Activated CD8-positive, alpha-beta memory T cell treated with anti-CD3 and anti-CD28 coated beads, Interleukin-2, amount 50 U/mL, for 1 hour (primary cell): ENCODE data around the gene MCAT.

ENCODE experiments used
- DNase-seq: peaks from one replicate; pipeline ENCODE4 v3.0.0-alpha.2; 2020; ENCODE audit errors: extremely low read depth

The MCAT gene

DNA sequence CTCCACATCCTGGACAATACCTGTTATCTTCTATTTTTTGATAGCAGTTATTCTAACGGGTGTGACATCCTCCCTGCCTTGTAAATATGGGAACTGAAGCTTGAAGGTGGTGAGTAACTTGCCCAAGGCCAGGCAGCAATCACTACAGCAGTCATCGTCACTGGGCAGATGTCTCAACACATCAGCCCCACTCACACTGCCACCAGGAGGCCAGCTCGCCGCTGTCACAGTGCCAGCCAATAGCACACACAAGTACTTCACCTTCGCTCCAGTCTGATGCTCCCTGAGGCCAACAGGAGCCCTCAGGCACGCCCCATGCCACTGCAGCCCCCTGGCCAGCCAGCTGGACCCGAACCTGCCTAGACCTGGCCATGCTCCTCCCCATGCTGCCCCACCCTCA, 49.1 kb downstream of the MCAT start:
- DNase-seq, result no peak

DNA sequence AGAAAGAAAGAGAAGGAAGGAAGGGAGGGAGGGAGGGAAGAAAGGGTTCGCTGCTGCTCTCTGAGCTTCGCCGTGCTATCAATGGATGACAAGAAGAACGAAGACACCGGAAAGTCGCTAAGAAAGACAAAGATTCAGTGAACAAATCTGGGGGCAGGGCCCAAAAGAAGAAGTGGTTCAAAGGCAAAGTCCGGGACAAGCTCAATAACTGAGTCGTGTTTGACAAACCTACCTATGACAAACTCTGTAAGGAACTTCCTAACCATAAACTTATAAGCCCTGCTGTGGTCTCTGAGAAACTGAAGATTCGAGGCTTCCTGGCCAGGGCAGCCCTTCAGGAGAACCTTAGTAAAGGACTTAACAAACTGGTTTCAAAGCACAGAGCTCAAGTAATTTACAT, 51.1 kb downstream of the MCAT start:
- no peak for DNase-seq

DNA sequence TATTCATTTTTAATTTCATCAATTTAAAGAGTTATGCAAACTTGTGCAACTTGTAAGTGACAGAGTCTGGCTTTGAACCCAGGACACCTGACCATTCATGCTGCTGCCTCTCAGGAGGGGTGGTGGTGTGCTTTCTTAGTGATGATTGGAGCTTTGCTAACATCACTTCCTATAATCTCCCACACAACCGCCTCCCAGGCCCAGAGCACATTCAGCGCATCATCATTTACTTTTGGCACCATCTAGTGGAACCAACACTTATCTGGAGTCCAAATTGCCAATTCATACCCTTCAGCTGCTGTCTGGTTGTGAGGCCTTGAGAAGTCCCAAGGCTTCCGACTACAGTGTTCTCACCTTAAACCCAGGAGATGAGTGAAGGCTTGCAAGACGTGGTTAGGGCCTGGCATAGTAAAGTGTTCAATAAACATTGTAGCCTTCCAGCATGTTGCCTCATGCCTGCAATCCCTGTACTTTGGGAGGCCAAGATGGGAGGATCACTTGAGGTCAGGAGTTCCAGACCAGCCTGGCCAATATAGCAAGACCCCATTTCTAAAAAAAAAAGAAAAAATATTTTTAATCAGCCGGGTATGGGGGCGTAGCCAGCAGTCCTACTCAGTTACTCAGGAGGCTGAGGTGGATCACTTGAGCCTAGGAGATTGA, 52.9 kb downstream of the MCAT start:
- DNase-seq, result no peak

DNA sequence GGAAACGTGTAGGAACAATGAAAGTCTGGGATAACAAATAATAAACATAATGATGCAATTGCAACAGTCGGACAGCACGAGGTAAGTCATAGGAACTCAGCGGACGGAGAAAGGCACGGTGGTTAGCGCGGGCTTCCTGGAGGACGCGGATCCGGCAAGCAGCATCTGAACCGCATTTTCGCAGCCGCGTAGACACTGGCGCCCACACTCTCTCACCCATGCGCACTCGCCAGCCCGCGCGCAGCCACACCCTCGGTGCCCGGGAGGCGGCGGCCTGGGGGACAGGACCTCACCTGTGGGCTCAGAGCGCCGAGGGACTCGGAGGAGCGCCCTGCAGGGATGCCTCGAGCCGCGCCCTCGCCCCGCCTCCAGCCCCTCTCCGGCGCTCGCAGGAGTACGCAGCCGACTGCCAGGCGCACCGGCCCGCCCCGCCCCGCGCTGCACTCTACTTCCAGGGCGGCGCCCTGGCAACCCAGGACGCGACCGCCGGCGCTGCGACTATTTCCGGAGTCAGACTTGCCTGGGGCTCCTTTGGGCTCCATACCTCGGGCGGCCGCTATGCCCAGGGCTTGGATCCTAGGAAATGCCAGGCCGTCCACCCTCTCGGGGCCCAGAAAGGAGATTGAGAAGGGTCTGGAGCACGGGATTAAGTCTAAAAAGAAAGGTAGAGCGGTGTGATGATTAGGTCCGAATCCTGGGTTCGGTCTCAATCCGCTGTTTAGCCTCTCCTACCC, 54.0 kb downstream of the MCAT start, which contains the start of gene TTLL1:
Gene TTLL1, minus strand, starts transcription at position 408 of the 734 bp plus-strand sequence. CDS start 13,805 bp downstream, outside the sequence.
- peak; percentile 40 for DNase-seq

DNA sequence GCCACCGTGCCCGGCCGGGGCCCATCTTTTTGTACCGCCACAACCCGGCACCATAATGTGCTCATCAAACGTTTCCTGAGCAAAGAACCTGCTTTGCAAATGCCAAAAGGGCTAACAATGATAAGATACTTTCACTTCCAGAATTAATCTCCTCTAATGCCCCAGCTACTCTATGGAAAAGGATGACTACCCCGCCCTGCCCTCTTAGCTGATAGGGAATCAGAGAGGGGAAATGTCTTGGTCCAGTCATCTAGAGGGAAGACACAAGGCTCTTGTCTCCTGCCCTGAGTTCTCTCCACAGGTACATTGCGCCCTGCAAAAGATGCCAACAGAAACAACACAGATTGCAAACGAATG, 54.6 kb downstream of the MCAT start:
- no peak for DNase-seq

DNA sequence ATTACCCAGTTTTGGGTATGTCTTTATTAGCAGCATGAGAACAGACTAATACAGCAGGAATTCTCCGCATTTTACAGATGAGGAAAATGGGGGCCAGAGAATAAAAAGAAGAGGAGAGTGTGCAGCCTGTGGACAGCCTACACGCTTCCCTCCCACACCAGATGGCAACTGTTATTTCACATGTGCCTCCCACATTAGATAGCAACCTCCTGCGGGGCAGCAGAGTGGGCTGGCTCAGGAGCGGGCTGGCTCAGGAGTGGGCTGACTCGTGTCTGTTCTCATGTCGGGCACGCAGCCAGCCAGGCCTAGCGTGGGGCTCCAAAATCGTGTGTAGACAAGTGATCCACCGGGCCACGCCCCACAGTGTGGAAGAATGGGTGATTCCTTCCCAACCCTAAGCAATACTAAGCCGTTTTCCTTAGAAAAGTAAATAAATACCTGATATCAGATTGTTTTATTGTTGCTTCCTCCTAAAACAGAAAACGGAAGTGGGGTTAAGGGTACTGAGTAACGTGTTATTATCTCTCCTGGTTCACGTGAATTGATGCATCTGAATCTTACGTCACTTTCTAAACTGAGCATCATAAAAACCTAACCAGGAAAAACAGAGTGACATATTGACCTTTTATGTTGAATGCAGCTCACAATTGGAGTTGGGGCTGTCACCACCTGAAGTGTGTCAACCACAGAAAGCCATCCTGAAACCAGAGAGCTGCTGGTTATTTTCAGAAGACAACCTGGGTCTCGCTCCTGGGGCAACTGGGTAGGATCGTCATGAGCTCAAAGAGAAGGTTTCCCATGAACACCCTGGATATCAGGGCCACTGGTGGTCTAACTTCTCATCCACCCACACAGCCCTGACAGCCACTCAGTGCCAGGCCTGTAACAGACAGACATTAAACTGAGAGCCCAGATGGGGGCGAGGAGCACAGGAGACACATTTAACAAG, 57.3 kb downstream of the MCAT start:
- DNase-seq, result no peak
